ENCODE data around the gene PKHD1.

DNA sequence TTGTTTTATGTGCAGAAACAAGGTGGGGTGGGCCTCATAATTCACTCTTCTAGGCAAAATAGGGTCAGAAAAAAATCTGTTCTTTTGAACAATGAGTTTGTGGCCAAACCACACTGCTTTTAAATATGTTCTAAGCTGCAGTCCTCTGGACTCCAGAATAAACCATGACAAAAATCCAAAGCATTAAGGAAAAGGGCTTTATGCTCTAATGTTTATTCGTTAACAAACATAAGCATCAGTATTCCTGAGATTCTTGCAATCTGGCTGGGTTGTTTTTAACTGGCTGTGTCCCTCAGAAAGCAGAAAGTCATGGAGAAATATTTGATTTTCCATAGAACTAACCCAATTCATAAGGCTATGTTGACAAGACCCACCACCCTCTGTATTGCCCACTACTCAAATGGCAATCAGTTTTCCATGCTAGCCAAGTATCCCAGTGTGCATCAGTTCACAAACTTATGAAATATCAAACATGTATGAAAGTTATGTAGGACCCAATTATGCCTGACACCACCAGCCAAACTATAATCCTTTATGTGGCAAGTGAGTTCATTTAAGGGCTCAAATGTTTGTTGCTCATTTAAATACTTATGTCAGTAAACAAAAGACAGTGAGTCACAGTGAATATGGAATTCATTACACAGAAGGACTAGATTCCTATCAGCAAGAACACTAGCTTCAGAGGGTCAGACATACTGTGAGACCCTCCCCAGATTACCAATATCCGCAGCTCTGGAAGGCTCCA, 45.1 kb downstream of the PKHD1 start:
- TF ChIP-seq, protein P1, sequence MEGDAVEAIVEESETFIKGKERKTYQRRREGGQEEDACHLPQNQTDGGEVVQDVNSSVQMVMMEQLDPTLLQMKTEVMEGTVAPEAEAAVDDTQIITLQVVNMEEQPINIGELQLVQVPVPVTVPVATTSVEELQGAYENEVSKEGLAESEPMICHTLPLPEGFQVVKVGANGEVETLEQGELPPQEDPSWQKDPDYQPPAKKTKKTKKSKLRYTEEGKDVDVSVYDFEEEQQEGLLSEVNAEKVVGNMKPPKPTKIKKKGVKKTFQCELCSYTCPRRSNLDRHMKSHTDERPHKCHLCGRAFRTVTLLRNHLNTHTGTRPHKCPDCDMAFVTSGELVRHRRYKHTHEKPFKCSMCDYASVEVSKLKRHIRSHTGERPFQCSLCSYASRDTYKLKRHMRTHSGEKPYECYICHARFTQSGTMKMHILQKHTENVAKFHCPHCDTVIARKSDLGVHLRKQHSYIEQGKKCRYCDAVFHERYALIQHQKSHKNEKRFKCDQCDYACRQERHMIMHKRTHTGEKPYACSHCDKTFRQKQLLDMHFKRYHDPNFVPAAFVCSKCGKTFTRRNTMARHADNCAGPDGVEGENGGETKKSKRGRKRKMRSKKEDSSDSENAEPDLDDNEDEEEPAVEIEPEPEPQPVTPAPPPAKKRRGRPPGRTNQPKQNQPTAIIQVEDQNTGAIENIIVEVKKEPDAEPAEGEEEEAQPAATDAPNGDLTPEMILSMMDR (IDR thresholded peaks at IDR 0.05), result no peak
- TF ChIP-seq EZH2 (IDR thresholded peaks at IDR 0.05; ENCODE audit: borderline replicate concordance, insufficient read depth, low read depth, low read length, poor library complexity, severe bottlenecking), result no peak

All from B cell (primary cell).